ENCODE data around the gene POU3F4. TPM values are rescaled to one million over a fixed set of nuclear protein-coding genes. Genes with fewer than 3 reads are reported as not detected.

Gene POU3F4
- total and polyA plus RNA-seq, 2 of the 4 experiments (the other 2 are of a cell fraction): not detected

DNA sequence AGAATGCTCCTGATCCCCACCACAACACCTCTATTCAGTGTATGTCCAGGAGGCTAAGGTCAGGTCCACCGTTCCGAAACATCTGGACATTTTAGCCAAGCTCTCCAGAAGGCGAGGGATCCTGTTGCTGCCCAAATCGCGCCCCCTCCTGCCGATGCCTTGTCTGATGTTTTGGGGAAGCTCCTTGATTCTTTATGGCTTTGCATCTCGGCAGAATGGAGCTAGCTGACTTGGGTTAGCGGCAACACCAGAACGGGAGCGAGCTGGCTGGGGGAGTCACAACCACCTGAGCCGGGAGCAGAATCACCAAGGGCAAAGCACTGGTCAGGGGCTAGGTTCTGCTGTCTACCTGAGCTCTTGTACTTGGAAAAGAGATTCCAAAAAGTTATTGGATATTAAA, 6.6 kb upstream of the POU3F4 start:
- intact Hi-C loops (cut with micrococcal nuclease): no loop called here

More for the DNA sequence above, 6.6 kb upstream of the POU3F4 start:
- no peak overlapping the region for H2AK5ac ChIP-seq (ENCODE audit: low read depth, low read length)
- no peak overlapping the region for H3K4me2 ChIP-seq (ENCODE audit: low read depth, low read length)
- H4K91ac ChIP-seq (ENCODE audit: insufficient read depth, low read depth, low read length): no peak overlapping the region
- no peaks in the 10 kb centered on the region for H3K79me1 ChIP-seq (ENCODE audit: low read depth in 1 of 2, low read length in 2 of 2)
- no peak overlapping the region for H2AFZ ChIP-seq (replicated peaks; ENCODE audit: low read length, poor library complexity)
- DNase-seq (no peak), ATAC-seq (ENCODE audit: low read depth) (no peak)
- H4K8ac ChIP-seq (ENCODE audit: low read depth in 2 of 2, low read length in 2 of 2): no peak overlapping the region
- no peaks in the 10 kb centered on the region for H4K20me1 ChIP-seq (ENCODE audit: insufficient read depth, low read length)
- no peaks in the 10 kb centered on the region for H3K36me3 ChIP-seq (ENCODE audit: control insufficient read depth, insufficient read depth, low read length)
- in situ Hi-C loops (cut with MboI; ENCODE audit: low sequenced_read_pairs) (no loop called here), dilution Hi-C loops (cut with HindIII; ENCODE audit: low sequenced_read_pairs, unreplicated experiment) (no loop called here)
- H2BK20ac ChIP-seq (ENCODE audit: low read depth, low read length): no peak overlapping the region
- H3K27me3 ChIP-seq (ENCODE audit: control insufficient read depth, insufficient read depth, low read length): no peaks in the 10 kb centered on the region; the same call in 1 of the 2 replicates
- H2BK120ac ChIP-seq (ENCODE audit: low read depth, low read length): no peak overlapping the region
- H2AK9ac ChIP-seq (replicated peaks; ENCODE audit: low read depth, low read length, poor library complexity): no peak overlapping the region
- no peak overlapping the region for H3K4ac ChIP-seq (ENCODE audit: low read depth, low read length)
- H3K4me3 ChIP-seq (ENCODE audit: insufficient read depth, low read depth, low read length): no peak overlapping the region
- no peak overlapping the region for H3K9ac ChIP-seq (ENCODE audit: low read depth, low read length)
- no peak overlapping the region for H3K18ac ChIP-seq (ENCODE audit: low read depth, low read length)
- no peak overlapping the region for H3K27ac ChIP-seq (ENCODE audit: insufficient read depth, low read length)
- CTCF ChIA-PET: no interaction called here
- no TSS peak for BruUV-seq (replicated peaks)
- no peaks in the 10 kb centered on the region for H3K9me1 ChIP-seq (ENCODE audit: insufficient read depth, low read length)
- H4K5ac ChIP-seq (ENCODE audit: low read depth, low read length): no peak overlapping the region
- no peak overlapping the region for H3K56ac ChIP-seq (ENCODE audit: extremely low read depth, insufficient read depth, low read length)
- 27% methylated on average over 9 of the region's 11 CpGs; no CpG with 5 or more reads in 1 of the 2 experiments for WGBS, 2 experiments (ENCODE audit: extremely low coverage in 2 of 2, insufficient read length in 1 of 2)
- TF ChIP-seq MAFK (IDR thresholded peaks at IDR 0.05; ENCODE audit: low read depth, low read length) (no peak), RCOR1 (IDR thresholded peaks at IDR 0.05; ENCODE audit: insufficient replicate concordance, low read length) (no peak), RFX5 (IDR thresholded peaks at IDR 0.05; ENCODE audit: low read depth, low read length) (no peak), RAD21 (IDR thresholded peaks at IDR 0.05; ENCODE audit: low read length) (no peak), NFE2L2 (IDR thresholded peaks at IDR 0.05; ENCODE audit: low read depth, low read length) (no peak), BHLHE40 (IDR thresholded peaks at IDR 0.05; ENCODE audit: low read depth, low read length) (no peak), MXI1 (IDR thresholded peaks at IDR 0.05; ENCODE audit: borderline replicate concordance, low read depth, low read length) (no peak), SMC3 (IDR thresholded peaks at IDR 0.05; ENCODE audit: low read depth, low read length) (no peak), POLR2A (IDR thresholded peaks at IDR 0.05; ENCODE audit: low read depth, low read length) (no peak), CHD1 (IDR thresholded peaks at IDR 0.05; ENCODE audit: low read depth, low read length) (no peak)
- H3K4me1 ChIP-seq (ENCODE audit: control insufficient read depth, insufficient read depth, low read length): no peaks in the 10 kb centered on the region
- H2BK15ac ChIP-seq (ENCODE audit: low read depth, low read length): no peak overlapping the region
- POLR2A ChIA-PET (ENCODE audit: unreplicated experiment): no interaction called here
- no peak overlapping the region for H3K14ac ChIP-seq (replicated peaks; ENCODE audit: low read depth, low read length)
- H3K23ac ChIP-seq (ENCODE audit: low read depth, low read length): no peak overlapping the region
- no peak overlapping the region for H2BK5ac ChIP-seq (ENCODE audit: low read depth, low read length, poor library complexity, severe bottlenecking)
- no peaks in the 10 kb centered on the region; the same call in 1 of the 2 replicates for H3K9me3 ChIP-seq (ENCODE audit: control insufficient read depth, insufficient read depth, low read length)

All from IMR-90 (cell line).